Stimulated activated CD4-positive, alpha-beta T cell treated with anti-CD3 and anti-CD28 coated beads, Interleukin-2, amount 100 ng/mL, for 4 hours (primary cell): ENCODE results near the gene KIDINS220.

ENCODE experiments used
- DNase-seq: peaks from one replicate; pipeline ENCODE4 v3.0.0-alpha.2; 2020; ENCODE audit warnings: low read depth

KIDINS220 gene

GRCh38 chr2:8836971-8837794, at the start of gene KIDINS220:
Gene KIDINS220 (minus strand): TSS chr2:8837613. CDS start chr2:8827093, 10,520 bp downstream.
- peak; percentile 74 for DNase-seq

GRCh38 chr2:8886876-8887275, 49.5 kb upstream of the KIDINS220 start:
- no peak for DNase-seq

GRCh38 chr2:8886202-8886518, 48.7 kb upstream of the KIDINS220 start:
- no peak for DNase-seq

GRCh38 chr2:8885449-8886201, 48.2 kb upstream of the KIDINS220 start:
- DNase-seq: no peak

- DNase-seq: no peak
These were observed 47.4 kb upstream of the KIDINS220 start for GRCh38 chr2:8884812-8885211.

- no peak for DNase-seq
These were observed 44.7 kb upstream of the KIDINS220 start for GRCh38 chr2:8882094-8882493.

GRCh38 chr2:8877894-8878293, 40.5 kb upstream of the KIDINS220 start:
- DNase-seq: no peak

GRCh38 chr2:8877332-8877731, 39.9 kb upstream of the KIDINS220 start:
- no peak for DNase-seq

GRCh38 chr2:8876628-8877027, 39.2 kb upstream of the KIDINS220 start:
- no peak for DNase-seq

GRCh38 chr2:8872821-8873432, 35.5 kb upstream of the KIDINS220 start:
- DNase-seq: no peak

GRCh38 chr2:8870441-8870840, 33.0 kb upstream of the KIDINS220 start:
- no peak for DNase-seq

GRCh38 chr2:8867363-8867762, 29.9 kb upstream of the KIDINS220 start:
- no peak for DNase-seq

GRCh38 chr2:8863331-8863953, 26.0 kb upstream of the KIDINS220 start:
- no peak for DNase-seq

GRCh38 chr2:8862230-8862629, 24.8 kb upstream of the KIDINS220 start:
- DNase-seq: no peak

- DNase-seq: no peak
These were observed 24.4 kb upstream of the KIDINS220 start for GRCh38 chr2:8861797-8862196.

GRCh38 chr2:8860239-8860638, 22.8 kb upstream of the KIDINS220 start:
- DNase-seq: no peak

- no peak for DNase-seq
These were observed 21.5 kb upstream of the KIDINS220 start for GRCh38 chr2:8858910-8859309.

- no peak for DNase-seq
These were observed 20.9 kb upstream of the KIDINS220 start for GRCh38 chr2:8858264-8858663.

GRCh38 chr2:8857709-8858108, 20.3 kb upstream of the KIDINS220 start:
- no peak for DNase-seq

GRCh38 chr2:8856176-8856575, 18.8 kb upstream of the KIDINS220 start:
- DNase-seq: no peak

GRCh38 chr2:8855010-8855409, 17.6 kb upstream of the KIDINS220 start:
- no peak for DNase-seq

- no peak for DNase-seq
These were observed 16.0 kb upstream of the KIDINS220 start for GRCh38 chr2:8853426-8853825.
